ENCODE results near the gene ORC5. TPM values are rescaled to one million over a fixed set of nuclear protein-coding genes. Genes with fewer than 3 reads are reported as not detected.

Gene ORC5
- total RNA-seq, 6 donors from 2014 or later: 4.9 to 22.0 (median 13.8) TPM

DNA sequence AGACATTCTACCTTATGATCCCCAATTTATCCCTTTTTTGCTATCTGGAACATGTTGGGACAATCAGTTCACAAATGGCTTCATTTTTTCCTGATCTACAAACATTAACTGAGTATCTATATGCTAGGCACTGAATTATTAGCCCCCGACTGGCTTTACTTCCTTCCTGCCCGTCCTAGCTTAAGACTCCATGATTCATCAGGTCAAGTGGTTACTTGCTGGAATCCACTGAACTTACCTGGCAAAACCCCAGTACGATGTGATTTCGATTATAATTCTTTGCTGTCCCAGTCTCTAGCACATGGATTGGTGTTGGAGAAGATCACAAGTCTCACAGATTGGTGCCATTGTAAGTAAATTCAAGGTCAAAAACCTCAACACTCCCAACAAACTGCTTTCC lies 77.1 kb downstream of the ORC5 start:
- WGBS, 2 donors: 93 to 96% methylated on average over 4 of the region's 4 CpGs
- H3K27me3 ChIP-seq: no peaks in the 10 kb centered on the region
- DNase-seq (no peak), ATAC-seq (ENCODE audit: low FRiP score in 2 of 2) (no peak)
- H3K27ac ChIP-seq: no peak overlapping the region
- no peak overlapping the region for H3K4me3 ChIP-seq
- H3K9me3 ChIP-seq: no peaks in the 10 kb centered on the region
- no peaks in the 10 kb centered on the region for H3K4me1 ChIP-seq
- peaks cover 0 to 46% (median 11%) of the 10 kb centered on the region in 4 donors for H3K36me3 ChIP-seq
- TF ChIP-seq POLR2AphosphoS5 (IDR thresholded peaks at IDR 0.05) (no peak), EP300 (IDR thresholded peaks at IDR 0.05) (no peak), POLR2A (IDR thresholded peaks at IDR 0.05) (no peak)
- TF ChIP-seq, protein P1, sequence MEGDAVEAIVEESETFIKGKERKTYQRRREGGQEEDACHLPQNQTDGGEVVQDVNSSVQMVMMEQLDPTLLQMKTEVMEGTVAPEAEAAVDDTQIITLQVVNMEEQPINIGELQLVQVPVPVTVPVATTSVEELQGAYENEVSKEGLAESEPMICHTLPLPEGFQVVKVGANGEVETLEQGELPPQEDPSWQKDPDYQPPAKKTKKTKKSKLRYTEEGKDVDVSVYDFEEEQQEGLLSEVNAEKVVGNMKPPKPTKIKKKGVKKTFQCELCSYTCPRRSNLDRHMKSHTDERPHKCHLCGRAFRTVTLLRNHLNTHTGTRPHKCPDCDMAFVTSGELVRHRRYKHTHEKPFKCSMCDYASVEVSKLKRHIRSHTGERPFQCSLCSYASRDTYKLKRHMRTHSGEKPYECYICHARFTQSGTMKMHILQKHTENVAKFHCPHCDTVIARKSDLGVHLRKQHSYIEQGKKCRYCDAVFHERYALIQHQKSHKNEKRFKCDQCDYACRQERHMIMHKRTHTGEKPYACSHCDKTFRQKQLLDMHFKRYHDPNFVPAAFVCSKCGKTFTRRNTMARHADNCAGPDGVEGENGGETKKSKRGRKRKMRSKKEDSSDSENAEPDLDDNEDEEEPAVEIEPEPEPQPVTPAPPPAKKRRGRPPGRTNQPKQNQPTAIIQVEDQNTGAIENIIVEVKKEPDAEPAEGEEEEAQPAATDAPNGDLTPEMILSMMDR (IDR thresholded peaks at IDR 0.05): no peak

DNA sequence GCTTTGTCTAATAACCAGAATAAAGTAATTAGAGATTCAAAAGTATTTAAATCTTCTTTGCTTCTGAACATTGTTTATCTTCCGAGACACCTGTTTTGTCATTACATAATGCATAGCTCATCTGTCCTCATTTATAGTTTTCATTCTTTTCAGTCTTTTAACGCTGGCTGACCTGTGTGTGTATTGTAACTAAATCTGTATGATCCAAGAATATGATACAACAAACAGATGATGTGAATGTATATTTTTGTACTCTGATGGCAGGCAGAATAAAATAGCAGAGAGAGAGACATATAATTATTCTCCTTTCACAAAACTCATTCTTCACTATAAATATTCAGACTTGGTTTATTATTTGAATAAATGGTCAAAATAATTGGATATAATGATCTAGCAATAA lies 80.6 kb downstream of the ORC5 start:
- H3K27ac ChIP-seq: no peak overlapping the region
- no peak overlapping the region for H3K4me3 ChIP-seq
- peaks cover 0 to 34% (median 11%) of the 10 kb centered on the region in 4 donors for H3K36me3 ChIP-seq
- no peak for TF ChIP-seq EP300 (IDR thresholded peaks at IDR 0.05)
- TF ChIP-seq POLR2A (IDR thresholded peaks at IDR 0.05): no peak
- TF ChIP-seq POLR2AphosphoS5 (IDR thresholded peaks at IDR 0.05): no peak
- TF ChIP-seq, protein P1 (IDR thresholded peaks at IDR 0.05): no peak
- H3K27me3 ChIP-seq: no peaks in the 10 kb centered on the region
- no peak for DNase-seq
- ATAC-seq (ENCODE audit: low FRiP score in 2 of 2): no peak
- H3K9me3 ChIP-seq: no peaks in the 10 kb centered on the region
- no peaks in the 10 kb centered on the region for H3K4me1 ChIP-seq
- 89 to 95% methylated on average over 2 of the region's 2 CpGs for WGBS, 2 donors

DNA sequence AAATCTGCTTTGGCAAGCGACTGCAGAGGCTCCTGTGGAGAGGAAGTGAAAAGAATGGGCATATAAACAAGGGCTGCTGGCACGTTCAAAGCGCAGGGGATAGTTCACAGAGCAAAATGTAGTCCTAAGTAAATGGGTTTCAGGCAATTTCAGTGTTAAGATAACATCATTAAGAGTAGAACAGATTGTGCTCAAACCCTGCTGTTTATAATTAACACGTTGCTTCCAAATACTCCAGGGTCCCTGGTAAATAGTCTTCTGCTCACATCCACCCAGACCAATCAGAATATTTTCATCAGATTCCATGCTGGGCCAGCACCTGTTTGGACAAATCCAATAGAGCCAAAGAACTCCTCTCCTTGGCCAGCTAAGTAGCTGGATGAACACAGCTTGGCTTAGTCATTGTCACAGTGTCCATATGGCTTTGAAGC lies 81.4 kb downstream of the ORC5 start:
- no peak for ATAC-seq (ENCODE audit: low FRiP score in 2 of 2)
- Histone ChIP-seq H3K27ac (no peak overlapping the region), H3K4me3 (no peak overlapping the region), H3K36me3 (peaks cover 0 to 33% (median 11%) of the 10 kb centered on the region in 4 donors), H3K27me3 (no peaks in the 10 kb centered on the region), H3K9me3 (no peaks in the 10 kb centered on the region), H3K4me1 (no peaks in the 10 kb centered on the region)
- WGBS, 2 donors: 59 to 69% methylated on average over 4 of the region's 4 CpGs
- TF ChIP-seq POLR2AphosphoS5 (IDR thresholded peaks at IDR 0.05): no peak
- TF ChIP-seq, protein P1 (IDR thresholded peaks at IDR 0.05): no peak
- TF ChIP-seq EP300 (IDR thresholded peaks at IDR 0.05): no peak
- no peak for TF ChIP-seq POLR2A (IDR thresholded peaks at IDR 0.05)
- DNase-seq: no peak

- no peaks in the 10 kb centered on the region for H3K9me3 ChIP-seq
- TF ChIP-seq EP300 (IDR thresholded peaks at IDR 0.05): no peak
- TF ChIP-seq POLR2AphosphoS5 (IDR thresholded peaks at IDR 0.05): no peak
These were observed 82.8 kb downstream of the ORC5 start for GRCh38 chr7:104124893-104125477.

DNA sequence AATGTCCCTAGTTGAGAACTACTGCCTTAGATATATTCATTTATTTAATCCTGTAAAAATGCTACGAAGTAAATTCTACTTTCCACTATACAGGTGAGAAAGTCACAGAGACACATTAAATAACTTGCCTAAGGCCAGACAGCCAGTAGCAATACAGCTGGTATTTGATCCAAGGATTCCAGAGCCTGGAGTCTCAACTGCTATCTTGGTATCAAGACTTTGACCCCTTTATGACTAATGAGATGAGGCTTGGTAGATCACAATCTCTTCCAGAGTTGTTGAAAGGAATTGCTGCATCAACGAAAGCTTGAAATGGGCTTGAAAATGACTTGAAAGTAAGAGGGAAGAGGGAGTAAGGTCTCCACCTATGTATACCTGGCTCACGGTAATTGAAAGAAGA lies 83.3 kb downstream of the ORC5 start:
- H3K4me3 ChIP-seq: no peak overlapping the region
- peaks cover 0 to 27% (median 7%) of the 10 kb centered on the region in 4 donors for H3K36me3 ChIP-seq
- ATAC-seq (ENCODE audit: low FRiP score in 2 of 2): no peak
- TF ChIP-seq, protein P1 (IDR thresholded peaks at IDR 0.05): no peak
- TF ChIP-seq POLR2A (IDR thresholded peaks at IDR 0.05) (no peak), POLR2AphosphoS5 (IDR thresholded peaks at IDR 0.05) (no peak), EP300 (IDR thresholded peaks at IDR 0.05) (no peak)
- H3K27me3 ChIP-seq: no peaks in the 10 kb centered on the region
- no peaks in the 10 kb centered on the region for H3K9me3 ChIP-seq
- no peak for DNase-seq
- 95 to 99% methylated on average over 3 of the region's 3 CpGs for WGBS, 2 donors
- no peak overlapping the region for H3K27ac ChIP-seq
- H3K4me1 ChIP-seq: no peaks in the 10 kb centered on the region

More at GRCh38 chr7:104124893-104125477, 82.8 kb downstream of the ORC5 start:
- 89 to 91% methylated on average over 4 of the region's 4 CpGs for WGBS, 2 donors
- ATAC-seq (ENCODE audit: low FRiP score in 2 of 2): no peak
- H3K27me3 ChIP-seq: no peaks in the 10 kb centered on the region
- peaks cover 0 to 27% (median 7%) of the 10 kb centered on the region in 4 donors for H3K36me3 ChIP-seq
- no peak for DNase-seq
- H3K4me1 ChIP-seq: no peaks in the 10 kb centered on the region
- H3K4me3 ChIP-seq: no peak overlapping the region
- H3K27ac ChIP-seq: no peak overlapping the region
